K562 (cell line): Measurements from ENCODE around the gene NQO2. TPM values are rescaled to one million over a fixed set of nuclear protein-coding genes. Genes with fewer than 3 reads are reported as not detected.

Experiments used
- CLOCK ChIP-seq: fragments of 250-450 bp; sonication (Bioruptor Pico); IDR thresholded peaks from 2 replicates; pipeline ENCODE4 v1.4.0; 2020; ENCODE audit warnings: mild to moderate bottlenecking, moderate library complexity, borderline replicate concordance
- ETS2 ChIP-seq: IDR thresholded peaks from 2 replicates; pipeline ENCODE4 v1.6.1; 2016; ENCODE audit warnings: borderline replicate concordance, missing genetic modification characterization, mild to moderate bottlenecking, moderate library complexity, missing compliant biosample characterization; ENCODE audit not compliant: poor library complexity, severe bottlenecking
- FIP1L1 ChIP-seq: fragments of 200-400 bp; formaldehyde crosslinking; IDR thresholded peaks from 2 replicates; pipeline ENCODE4 v1.6.1; 2018; ENCODE audit warnings: mild to moderate bottlenecking, low read depth, low read length; ENCODE audit not compliant: poor library complexity, severe bottlenecking
- MXI1 ChIP-seq: IDR thresholded peaks from 2 replicates; pipeline ENCODE4 v1.6.1; 2011; ENCODE audit warnings: low read depth, mild to moderate bottlenecking, improper control_type of control experiment, low read length
- POLR3A ChIP-seq: IDR thresholded peaks from 2 replicates; pipeline ENCODE4 v1.6.1; 2011; ENCODE audit warnings: borderline replicate concordance, mild to moderate bottlenecking, moderate library complexity; ENCODE audit not compliant: insufficient read length, insufficient read depth; ENCODE audit errors: extremely low read depth
- PPARD ChIP-seq: fragments of 250-450 bp; sonication (Bioruptor Pico); IDR thresholded peaks from 2 replicates; pipeline ENCODE4 v1.8.0; 2022; ENCODE audit warnings: inconsistent platforms, mild to moderate bottlenecking, moderate library complexity
- TAF7 ChIP-seq: fragments of 450-650 bp; IDR thresholded peaks from 2 replicates; pipeline ENCODE4 v1.6.1; 2016; ENCODE audit warnings: missing genetic modification characterization, missing compliant biosample characterization
- TBP ChIP-seq: optimal IDR thresholded peaks from 2 replicates; pipeline ENCODE3; 2011; ENCODE audit warnings: low read depth, low read length, improper control_type of control experiment
- TFAP4 ChIP-seq: sonication (generic); formaldehyde crosslinking; IDR thresholded peaks from 2 replicates; pipeline ENCODE4 v1.8.0; 2022; ENCODE audit warnings: missing genetic modification reagents, mild to moderate bottlenecking, moderate library complexity, borderline replicate concordance
- TRIM28 ChIP-seq: fragments of 450-650 bp; IDR thresholded peaks from 2 replicates; pipeline ENCODE4 v1.6.1; 2017
- XRCC4 ChIP-seq: IDR thresholded peaks from one replicate; pipeline ENCODE4 v1.6.1; 2011; ENCODE audit not compliant: insufficient read depth, insufficient read length; ENCODE audit errors: extremely low read depth
- ZNF445 ChIP-seq: fragments of 250-450 bp; sonication (Bioruptor Pico); IDR thresholded peaks from 2 replicates; pipeline ENCODE4 v1.4.0; 2020; ENCODE audit warnings: low read depth, mild to moderate bottlenecking, moderate library complexity
- ZNF699 ChIP-seq: fragments of 250-450 bp; sonication (Bioruptor Pico); IDR thresholded peaks from 2 replicates; pipeline ENCODE4 v1.8.0; 2021; ENCODE audit warnings: mild to moderate bottlenecking, moderate library complexity; ENCODE audit not compliant: insufficient replicate concordance
- ZNF75A ChIP-seq: fragments of 450-650 bp; formaldehyde crosslinking; IDR thresholded peaks from 2 replicates; pipeline ENCODE4 v1.4.0; 2020; ENCODE audit warnings: mild to moderate bottlenecking
- polyA plus RNA-seq, 8 experiments: library from polyadenylated mRNA; depleted of rRNA in 4 of 8; stranded (reverse) in 5 of 8; unstranded in 3 of 8; fragments of >200 nt; fragmentation: Nextera tagmentation in 2 of 8; fragmentation: Illumina TruSeq in 1 of 8; extraction: Ambion mirVana in 2 of 8; extraction: Trizol in 1 of 8; gene quantifications; 2 replicates each; pipeline versions ENCODE4 v1.2.1 to v1.2.3, GENCODE V29; 2011 to 2014; ENCODE audit warnings: inconsistent platforms in 1 of 8, missing spikeins in 1 of 8
- total RNA-seq, 7 experiments: library from RNA; depleted of rRNA in 6 of 7; stranded (reverse); fragments of >200 nt in 6 of 7; fragmentation: Illumina TruSeq in 2 of 7; extraction: Trizol in 2 of 7; gene quantifications; 2 replicates each; pipeline versions ENCODE4 v1.2.1 to v1.2.3, GENCODE V29; 2011 to 2021; ENCODE audit warnings: low replicate concordance in 1 of 7
- TF ChIP-seq, protein P1 (sequence below): fragments of 450-650 bp; IDR thresholded peaks from 2 replicates; pipeline ENCODE4 v1.6.1; 2014; ENCODE audit warnings: low read depth, mild to moderate bottlenecking, moderate library complexity, borderline replicate concordance
- TF ChIP-seq, protein P2 (sequence below): sonication (generic); formaldehyde crosslinking; IDR thresholded peaks from 2 replicates; pipeline ENCODE4 v1.8.1; 2022; ENCODE audit warnings: missing genetic modification reagents
- TF ChIP-seq, protein P3 (sequence below): fragments of 450-650 bp; formaldehyde crosslinking; IDR thresholded peaks from 2 replicates; pipeline ENCODE4 v1.4.0; 2022; ENCODE audit warnings: mild to moderate bottlenecking, moderate library complexity

Gene NQO2
- total and polyA plus RNA-seq, 9 of the 15 experiments (the other 6 are each of a cell fraction or from before 2014, with no cell fraction given) = 54.6 to 214 (median 116) TPM

DNA sequence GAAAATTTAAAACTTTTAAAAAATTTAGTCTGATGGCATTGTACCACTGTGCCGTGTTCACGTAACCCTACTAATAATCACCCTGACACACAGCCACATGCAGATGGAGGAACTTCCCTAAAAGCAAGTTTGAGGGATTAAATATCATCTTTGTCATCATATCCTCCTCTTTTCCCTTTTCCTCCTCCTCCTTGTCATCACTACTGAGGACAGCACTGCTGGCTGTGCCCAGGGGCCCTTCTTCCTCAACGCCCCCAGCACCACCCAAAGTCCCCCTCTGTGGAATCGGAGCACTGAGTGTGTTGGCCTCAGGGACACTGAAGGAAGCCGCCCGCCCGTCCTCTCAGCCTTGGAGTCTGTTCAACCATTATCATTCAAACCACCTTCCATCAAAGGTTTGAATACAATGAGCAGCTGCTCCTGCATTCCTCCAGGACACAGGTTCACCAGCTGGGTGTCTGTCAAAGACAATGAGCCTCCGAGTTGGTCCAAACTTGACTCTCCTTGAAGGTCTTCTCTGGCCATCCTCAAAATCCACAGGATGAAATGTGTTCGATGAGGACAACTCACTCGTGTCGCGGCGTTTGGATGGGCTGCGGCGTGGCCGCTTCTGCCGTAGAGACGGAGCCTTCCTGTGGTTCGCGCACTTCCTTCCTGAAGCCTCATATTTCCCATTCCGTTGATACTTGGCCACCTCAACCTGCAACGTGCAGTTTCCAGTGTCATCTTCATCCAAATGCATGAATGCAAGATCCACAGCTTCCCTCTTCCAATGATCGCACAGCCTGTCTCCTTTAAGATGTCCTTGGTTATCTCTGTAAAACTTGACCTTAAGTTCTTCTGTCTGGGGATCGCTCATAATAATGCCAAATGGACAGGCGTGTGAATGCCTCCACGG is 23.3 kb downstream of the NQO2 start (continued):
- no peak for TF ChIP-seq POLR3A
- TF ChIP-seq, protein P1, sequence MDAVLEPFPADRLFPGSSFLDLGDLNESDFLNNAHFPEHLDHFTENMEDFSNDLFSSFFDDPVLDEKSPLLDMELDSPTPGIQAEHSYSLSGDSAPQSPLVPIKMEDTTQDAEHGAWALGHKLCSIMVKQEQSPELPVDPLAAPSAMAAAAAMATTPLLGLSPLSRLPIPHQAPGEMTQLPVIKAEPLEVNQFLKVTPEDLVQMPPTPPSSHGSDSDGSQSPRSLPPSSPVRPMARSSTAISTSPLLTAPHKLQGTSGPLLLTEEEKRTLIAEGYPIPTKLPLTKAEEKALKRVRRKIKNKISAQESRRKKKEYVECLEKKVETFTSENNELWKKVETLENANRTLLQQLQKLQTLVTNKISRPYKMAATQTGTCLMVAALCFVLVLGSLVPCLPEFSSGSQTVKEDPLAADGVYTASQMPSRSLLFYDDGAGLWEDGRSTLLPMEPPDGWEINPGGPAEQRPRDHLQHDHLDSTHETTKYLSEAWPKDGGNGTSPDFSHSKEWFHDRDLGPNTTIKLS = no peak
- TF ChIP-seq, protein P2, sequence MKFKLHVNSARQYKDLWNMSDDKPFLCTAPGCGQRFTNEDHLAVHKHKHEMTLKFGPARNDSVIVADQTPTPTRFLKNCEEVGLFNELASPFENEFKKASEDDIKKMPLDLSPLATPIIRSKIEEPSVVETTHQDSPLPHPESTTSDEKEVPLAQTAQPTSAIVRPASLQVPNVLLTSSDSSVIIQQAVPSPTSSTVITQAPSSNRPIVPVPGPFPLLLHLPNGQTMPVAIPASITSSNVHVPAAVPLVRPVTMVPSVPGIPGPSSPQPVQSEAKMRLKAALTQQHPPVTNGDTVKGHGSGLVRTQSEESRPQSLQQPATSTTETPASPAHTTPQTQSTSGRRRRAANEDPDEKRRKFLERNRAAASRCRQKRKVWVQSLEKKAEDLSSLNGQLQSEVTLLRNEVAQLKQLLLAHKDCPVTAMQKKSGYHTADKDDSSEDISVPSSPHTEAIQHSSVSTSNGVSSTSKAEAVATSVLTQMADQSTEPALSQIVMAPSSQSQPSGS (CRISPR knock-in tag) = no peak
- TF ChIP-seq MXI1 = peak; percentile 25; the same call in 1 of the 2 replicates
- TF ChIP-seq TBP = no peak
- no peak for TF ChIP-seq ETS2 (tag)
- no peak for TF ChIP-seq TRIM28
- TF ChIP-seq FIP1L1 = no peak
- TF ChIP-seq, protein P3, sequence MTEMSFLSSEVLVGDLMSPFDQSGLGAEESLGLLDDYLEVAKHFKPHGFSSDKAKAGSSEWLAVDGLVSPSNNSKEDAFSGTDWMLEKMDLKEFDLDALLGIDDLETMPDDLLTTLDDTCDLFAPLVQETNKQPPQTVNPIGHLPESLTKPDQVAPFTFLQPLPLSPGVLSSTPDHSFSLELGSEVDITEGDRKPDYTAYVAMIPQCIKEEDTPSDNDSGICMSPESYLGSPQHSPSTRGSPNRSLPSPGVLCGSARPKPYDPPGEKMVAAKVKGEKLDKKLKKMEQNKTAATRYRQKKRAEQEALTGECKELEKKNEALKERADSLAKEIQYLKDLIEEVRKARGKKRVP = no peak
- TF ChIP-seq CLOCK (CRISPR knock-in tag) = no peak
- no peak for TF ChIP-seq ZNF445 (CRISPR knock-in tag)
- no peak for TF ChIP-seq ZNF699 (CRISPR knock-in tag)
- TF ChIP-seq TAF7 (tag) = no peak; the same call in 1 of the 2 replicates
- no peak for TF ChIP-seq ZNF75A
- TF ChIP-seq XRCC4 = no peak
- TF ChIP-seq TFAP4 (CRISPR knock-in tag) = peak; percentile 50
- no peak for TF ChIP-seq PPARD (CRISPR knock-in tag)
